ENCODE results near the gene KIAA1549. TPM values are rescaled to one million over a fixed set of nuclear protein-coding genes. Genes with fewer than 3 reads are reported as not detected.
"Not testable (repeated sequence)": the region's sequence is repeated elsewhere in the genome, so short reads cannot be mapped to it uniquely, and the experiment has no call there.

Gene KIAA1549
- total RNA-seq, 8 experiments from 2014 or later, result 1.3 to 31.2 (median 12.3) TPM

- H3K4me3 ChIP-seq, result no peak overlapping the region
- WGBS, 10 experiments, result 54 to 100% (median 97%) methylated on average over 1 to 8 of the region's 12 CpGs; no CpG with 5 or more reads in 2 of the 10 experiments
- no peak for ATAC-seq (replicated peaks in 6 of 8)
- no peak overlapping the region for H3K27ac ChIP-seq
- in situ Hi-C loops (cut with MboI; ENCODE audit: low pct_unique_long_range_greater_than_20kb in 2 of 9, low sequenced_read_pairs in 9 of 9, unreplicated experiment in 9 of 9), result no loop called here
- H3K4me1 ChIP-seq (replicated peaks in 1 of 2), result no peaks in the 10 kb centered on the region
Observed at GRCh38 chr7:138949421-138950088, 31.6 kb downstream of the KIAA1549 start.

GRCh38 chr7:138948403-138948802 is 32.8 kb downstream of the KIAA1549 start:
- in situ Hi-C loops (cut with MboI; ENCODE audit: low pct_unique_long_range_greater_than_20kb in 2 of 9, low sequenced_read_pairs in 9 of 9, unreplicated experiment in 9 of 9), result no loop called here
- 80 to 100% (median 97%) methylated on average over 1 to 6 of the region's 6 CpGs; no CpG with 5 or more reads in 2 of the 10 experiments for WGBS, 10 experiments
- H3K4me1 ChIP-seq (replicated peaks in 1 of 2), result no peaks in the 10 kb centered on the region
- H3K4me3 ChIP-seq, result no peak overlapping the region
- ATAC-seq (replicated peaks in 6 of 8), result no peak
- no peak overlapping the region for H3K27ac ChIP-seq

GRCh38 chr7:138945821-138946220 is 35.4 kb downstream of the KIAA1549 start:
- no peak for ATAC-seq (replicated peaks in 6 of 8)
- WGBS, 10 experiments, result 0 to 100% (median 87%) methylated on average over 1 to 3 of the region's 3 CpGs; no CpG with 5 or more reads in 4 of the 10 experiments
- H3K27ac ChIP-seq, result no peak overlapping the region
- in situ Hi-C loops (cut with MboI; ENCODE audit: low pct_unique_long_range_greater_than_20kb in 2 of 9, low sequenced_read_pairs in 9 of 9, unreplicated experiment in 9 of 9), result no loop called here
- no peak overlapping the region for H3K4me3 ChIP-seq
- H3K4me1 ChIP-seq (replicated peaks in 1 of 2), result peaks cover 0 to 3% of the 10 kb centered on the region in 2 donors

- H3K4me3 ChIP-seq, result no peak overlapping the region
- H3K4me1 ChIP-seq (replicated peaks in 1 of 2), result peaks cover 0 to 3% of the 10 kb centered on the region in 2 donors
- in situ Hi-C loops (cut with MboI; ENCODE audit: low pct_unique_long_range_greater_than_20kb in 2 of 9, low sequenced_read_pairs in 9 of 9, unreplicated experiment in 9 of 9), result no loop called here
- H3K27ac ChIP-seq, result no peak overlapping the region
- ATAC-seq (replicated peaks in 6 of 8), result peak in 6 of 8 experiments; percentile 14 to 65 (median 38)
- WGBS, 10 experiments, result 13 to 85% (median 69%) methylated on average over 1 to 3 of the region's 3 CpGs; no CpG with 5 or more reads in 4 of the 10 experiments
Observed at GRCh38 chr7:138945154-138945553, 36.0 kb downstream of the KIAA1549 start.

- peak in 4 of 8 experiments; percentile 50 to 94 (median 86) for ATAC-seq (replicated peaks in 6 of 8)
- in situ Hi-C loops (cut with MboI; ENCODE audit: low pct_unique_long_range_greater_than_20kb in 2 of 9, low sequenced_read_pairs in 9 of 9, unreplicated experiment in 9 of 9), result no loop called here
- Histone ChIP-seq H3K27ac (no peak overlapping the region), H3K4me3 (no peak overlapping the region), H3K4me1 (replicated peaks in 1 of 2) (peaks cover 0 to 3% of the 10 kb centered on the region in 2 donors)
- 0 to 100% (median 85%) methylated on average over 1 to 2 of the region's 2 CpGs; no CpG with 5 or more reads in 3 of the 10 experiments for WGBS, 10 experiments
Observed at GRCh38 chr7:138944592-138944991, 36.6 kb downstream of the KIAA1549 start.

- Histone ChIP-seq H3K4me3 (no peak overlapping the region), H3K27ac (no peak overlapping the region), H3K4me1 (replicated peaks in 1 of 2) (peaks cover 0 to 3% of the 10 kb centered on the region in 2 donors)
- no peak for ATAC-seq (replicated peaks in 6 of 8)
- in situ Hi-C loops (cut with MboI; ENCODE audit: low pct_unique_long_range_greater_than_20kb in 2 of 9, low sequenced_read_pairs in 9 of 9, unreplicated experiment in 9 of 9), result no loop called here
- 72 to 96% (median 91%) methylated on average over 3 to 7 of the region's 11 CpGs; no CpG with 5 or more reads in 6 of the 10 experiments for WGBS, 10 experiments
Observed at GRCh38 chr7:138943061-138943460, 38.1 kb downstream of the KIAA1549 start.

GRCh38 chr7:138941545-138941944 is 39.6 kb downstream of the KIAA1549 start:
- H3K4me3 ChIP-seq, result no peak overlapping the region
- peaks cover 0 to 3% of the 10 kb centered on the region in 2 donors for H3K4me1 ChIP-seq (replicated peaks in 1 of 2)
- in situ Hi-C loops (cut with MboI; ENCODE audit: low pct_unique_long_range_greater_than_20kb in 2 of 9, low sequenced_read_pairs in 9 of 9, unreplicated experiment in 9 of 9), result no loop called here
- no peak overlapping the region for H3K27ac ChIP-seq
- peak in 2 of 8 experiments; percentile 31 to 67 for ATAC-seq (replicated peaks in 6 of 8)
- WGBS, 10 experiments, result 61 to 100% (median 83%) methylated on average over 1 to 4 of the region's 4 CpGs; no CpG with 5 or more reads in 3 of the 10 experiments

- 100% methylated on average over 1 of the region's 1 CpG; no CpG with 5 or more reads in 8 of the 10 experiments for WGBS, 10 experiments
- H3K27ac ChIP-seq; H3K4me1 ChIP-seq (replicated peaks in 1 of 2); H3K4me3 ChIP-seq; in situ Hi-C loops (cut with MboI; ENCODE audit: low pct_unique_long_range_greater_than_20kb in 2 of 9, low sequenced_read_pairs in 9 of 9, unreplicated experiment in 9 of 9); ATAC-seq (replicated peaks in 6 of 8): not testable (repeated sequence)
Observed at GRCh38 chr7:138940602-138941001, 40.6 kb downstream of the KIAA1549 start.

- no peak for ATAC-seq (replicated peaks in 6 of 8)
- in situ Hi-C loops (cut with MboI; ENCODE audit: low pct_unique_long_range_greater_than_20kb in 2 of 9, low sequenced_read_pairs in 9 of 9, unreplicated experiment in 9 of 9), result no loop called here
- Histone ChIP-seq H3K4me3 (no peak overlapping the region), H3K27ac (no peak overlapping the region), H3K4me1 (replicated peaks in 1 of 2) (peaks cover 5 to 13% of the 10 kb centered on the region in 2 donors)
- WGBS, 10 experiments, result 80 to 100% (median 92%) methylated on average over 2 to 6 of the region's 7 CpGs; no CpG with 5 or more reads in 2 of the 10 experiments
Observed at GRCh38 chr7:138937484-138937883, 43.7 kb downstream of the KIAA1549 start.

GRCh38 chr7:138935465-138936011 is 45.7 kb downstream of the KIAA1549 start:
- peak; percentile 91 to 99 (median 95) for ATAC-seq (replicated peaks in 6 of 8)

GRCh38 chr7:138934861-138935260 is 46.3 kb downstream of the KIAA1549 start:
- H3K4me3 ChIP-seq, result no peak overlapping the region
- in situ Hi-C loops (cut with MboI; ENCODE audit: low pct_unique_long_range_greater_than_20kb in 2 of 9, low sequenced_read_pairs in 9 of 9, unreplicated experiment in 9 of 9), result no loop called here
- WGBS, 10 experiments, result 0 to 100% (median 82%) methylated on average over 1 to 3 of the region's 3 CpGs; no CpG with 5 or more reads in 2 of the 10 experiments
- ATAC-seq (replicated peaks in 6 of 8), result peak in 2 of 8 experiments; percentile 9 to 32
- peaks cover 5 to 10% of the 10 kb centered on the region in 2 donors for H3K4me1 ChIP-seq (replicated peaks in 1 of 2)
- H3K27ac ChIP-seq, result no peak overlapping the region

More at GRCh38 chr7:138935465-138936011, 45.7 kb downstream of the KIAA1549 start:
- no peak overlapping the region for H3K4me3 ChIP-seq
- in situ Hi-C loops (cut with MboI; ENCODE audit: low pct_unique_long_range_greater_than_20kb in 2 of 9, low sequenced_read_pairs in 9 of 9, unreplicated experiment in 9 of 9), result no loop called here
- WGBS, 10 experiments, result 7 to 100% (median 30%) methylated on average over 2 to 6 of the region's 6 CpGs; no CpG with 5 or more reads in 2 of the 10 experiments
- no peak overlapping the region for H3K27ac ChIP-seq
- H3K4me1 ChIP-seq (replicated peaks in 1 of 2), result peaks cover 5 to 10% of the 10 kb centered on the region in 2 donors

- ATAC-seq (replicated peaks in 6 of 8), result peak in 1 of 8 experiments; percentile 51
- H3K27ac ChIP-seq, result no peak overlapping the region
- peaks cover 5 to 10% of the 10 kb centered on the region in 2 donors for H3K4me1 ChIP-seq (replicated peaks in 1 of 2)
- in situ Hi-C loops (cut with MboI; ENCODE audit: low pct_unique_long_range_greater_than_20kb in 2 of 9, low sequenced_read_pairs in 9 of 9, unreplicated experiment in 9 of 9), result no loop called here
- 17 to 100% (median 90%) methylated on average over 2 to 7 of the region's 8 CpGs; no CpG with 5 or more reads in 1 of the 10 experiments for WGBS, 10 experiments
- no peak overlapping the region for H3K4me3 ChIP-seq
Observed at GRCh38 chr7:138934367-138934766, 46.8 kb downstream of the KIAA1549 start.

- 75 to 96% (median 93%) methylated on average over 3 to 12 of the region's 12 CpGs; no CpG with 5 or more reads in 3 of the 10 experiments for WGBS, 10 experiments
- Histone ChIP-seq H3K27ac (no peak overlapping the region), H3K4me3 (no peak overlapping the region), H3K4me1 (replicated peaks in 1 of 2) (peaks cover 5 to 10% of the 10 kb centered on the region in 2 donors)
- in situ Hi-C loops (cut with MboI; ENCODE audit: low pct_unique_long_range_greater_than_20kb in 2 of 9, low sequenced_read_pairs in 9 of 9, unreplicated experiment in 9 of 9), result no loop called here
- no peak for ATAC-seq (replicated peaks in 6 of 8)
Observed at GRCh38 chr7:138932870-138933269, 48.3 kb downstream of the KIAA1549 start.

Measured in motor neuron (in vitro differentiated cells).